HFFc6 (cell line): Measurements from ENCODE around the gene PSMD6. TPM values are rescaled to one million over a fixed set of nuclear protein-coding genes. Genes with fewer than 3 reads are reported as not detected.

Experiments
- DNase-seq: peaks from one replicate; pipeline ENCODE4 v3.0.0-alpha.2; 2018
- H3K27ac Mint-ChIP-seq: 2 replicates; pipeline ENCODE4 v1.8.0; 2020; ENCODE audit warnings: mild to moderate bottlenecking, mixed read lengths
- H3K27me3 Mint-ChIP-seq: 2 replicates; pipeline ENCODE4 v1.8.0; 2021; ENCODE audit warnings: mild to moderate bottlenecking, moderate library complexity, mixed read lengths; ENCODE audit not compliant: insufficient read depth
- H3K36me3 Mint-ChIP-seq: 2 replicates; pipeline ENCODE4 v1.8.0; 2021; ENCODE audit warnings: low read depth, mixed read lengths
- H3K4me1 Mint-ChIP-seq: 2 replicates; pipeline ENCODE4 v1.8.0; 2020; ENCODE audit warnings: low read depth, mixed read lengths
- H3K4me3 Mint-ChIP-seq: 2 replicates; pipeline ENCODE4 v1.8.0; 2020; ENCODE audit warnings: mild to moderate bottlenecking, moderate library complexity, mixed read lengths
- H3K9me3 Mint-ChIP-seq: 2 replicates; pipeline ENCODE4 v1.8.0; 2020; ENCODE audit warnings: mild to moderate bottlenecking, mixed read lengths
- total RNA-seq, 6 experiments: library from RNA; stranded (reverse); fragmentation: NEBNext Ultra II Directional; extraction: Animal tissue kit (Norgen Biotek cat#: 25700); gene quantifications; 2 replicates in 1 of 6; 3 replicates in 5 of 6; pipeline ENCODE4 v1.2.3, GENCODE V29; 2021
- TF ChIP-seq, protein P1 (sequence below): fragments of 200-600 bp; sonication (generic); IDR thresholded peaks from 2 replicates; pipeline ENCODE4 v1.5.0; 2021; ENCODE audit warnings: antibody characterized with exemption, mild to moderate bottlenecking

Gene PSMD6
- total RNA-seq, 6 experiments from 2014 or later = 101 to 123 (median 113) TPM

- DNase-seq = no peak
- no peak overlapping the region for H3K27ac Mint-ChIP-seq
- no peaks in the 10 kb centered on the region for H3K27me3 Mint-ChIP-seq
- TF ChIP-seq, protein P1, sequence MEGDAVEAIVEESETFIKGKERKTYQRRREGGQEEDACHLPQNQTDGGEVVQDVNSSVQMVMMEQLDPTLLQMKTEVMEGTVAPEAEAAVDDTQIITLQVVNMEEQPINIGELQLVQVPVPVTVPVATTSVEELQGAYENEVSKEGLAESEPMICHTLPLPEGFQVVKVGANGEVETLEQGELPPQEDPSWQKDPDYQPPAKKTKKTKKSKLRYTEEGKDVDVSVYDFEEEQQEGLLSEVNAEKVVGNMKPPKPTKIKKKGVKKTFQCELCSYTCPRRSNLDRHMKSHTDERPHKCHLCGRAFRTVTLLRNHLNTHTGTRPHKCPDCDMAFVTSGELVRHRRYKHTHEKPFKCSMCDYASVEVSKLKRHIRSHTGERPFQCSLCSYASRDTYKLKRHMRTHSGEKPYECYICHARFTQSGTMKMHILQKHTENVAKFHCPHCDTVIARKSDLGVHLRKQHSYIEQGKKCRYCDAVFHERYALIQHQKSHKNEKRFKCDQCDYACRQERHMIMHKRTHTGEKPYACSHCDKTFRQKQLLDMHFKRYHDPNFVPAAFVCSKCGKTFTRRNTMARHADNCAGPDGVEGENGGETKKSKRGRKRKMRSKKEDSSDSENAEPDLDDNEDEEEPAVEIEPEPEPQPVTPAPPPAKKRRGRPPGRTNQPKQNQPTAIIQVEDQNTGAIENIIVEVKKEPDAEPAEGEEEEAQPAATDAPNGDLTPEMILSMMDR = no peak
- H3K9me3 Mint-ChIP-seq = no peaks in the 10 kb centered on the region
- H3K4me3 Mint-ChIP-seq = no peak overlapping the region
- no peaks in the 10 kb centered on the region for H3K36me3 Mint-ChIP-seq
- peaks cover 27% of the 10 kb centered on the region for H3K4me1 Mint-ChIP-seq
These were observed 23.3 kb upstream of the PSMD6 start for GRCh38 chr3:64046592-64046991.

GRCh38 chr3:64042952-64043351 is 19.7 kb upstream of the PSMD6 start:
- Mint-ChIP-seq H3K9me3 (no peaks in the 10 kb centered on the region), H3K36me3 (no peaks in the 10 kb centered on the region), H3K27ac (no peak overlapping the region), H3K4me3 (no peak overlapping the region), H3K4me1 (peaks cover 14% of the 10 kb centered on the region), H3K27me3 (no peaks in the 10 kb centered on the region; the same call in 1 of the 2 replicates)
- TF ChIP-seq, protein P1 = no peak
- DNase-seq = no peak

GRCh38 chr3:64039981-64040733 is 16.9 kb upstream of the PSMD6 start:
- TF ChIP-seq, protein P1 = no peak
- H3K9me3 Mint-ChIP-seq = no peaks in the 10 kb centered on the region
- no peaks in the 10 kb centered on the region for H3K36me3 Mint-ChIP-seq
- no peaks in the 10 kb centered on the region; the same call in 1 of the 2 replicates for H3K27me3 Mint-ChIP-seq
- H3K4me1 Mint-ChIP-seq = peaks cover 7% of the 10 kb centered on the region
- no peak overlapping the region for H3K4me3 Mint-ChIP-seq
- DNase-seq = no peak
- no peak overlapping the region for H3K27ac Mint-ChIP-seq

DNA sequence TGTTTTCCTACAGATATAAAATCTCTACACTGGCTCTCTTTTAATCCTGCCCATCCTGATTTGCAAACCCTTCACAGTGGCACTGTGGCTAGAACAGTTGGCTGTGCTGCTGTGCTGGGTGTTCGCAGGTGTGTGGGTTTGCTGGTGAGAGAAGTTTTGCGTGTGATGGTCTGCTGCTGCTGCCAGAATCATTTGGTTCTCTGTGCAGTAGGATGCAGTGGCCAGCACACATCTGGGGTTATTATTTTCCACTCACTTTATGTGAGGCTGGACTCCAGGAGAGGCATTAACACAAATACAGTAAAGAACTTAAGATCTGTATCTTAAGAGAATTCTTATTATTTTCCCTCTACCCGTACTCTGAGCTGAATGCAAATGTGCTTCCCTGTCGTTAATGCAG is 16.0 kb upstream of the PSMD6 start:
- peaks cover 3% of the 10 kb centered on the region for H3K9me3 Mint-ChIP-seq
- H3K27ac Mint-ChIP-seq = no peak overlapping the region
- TF ChIP-seq, protein P1 = no peak
- no peak overlapping the region for H3K4me3 Mint-ChIP-seq
- peaks cover 7% of the 10 kb centered on the region for H3K4me1 Mint-ChIP-seq
- DNase-seq = no peak
- H3K36me3 Mint-ChIP-seq = peaks cover 3% of the 10 kb centered on the region
- no peaks in the 10 kb centered on the region; the same call in 1 of the 2 replicates for H3K27me3 Mint-ChIP-seq

DNA sequence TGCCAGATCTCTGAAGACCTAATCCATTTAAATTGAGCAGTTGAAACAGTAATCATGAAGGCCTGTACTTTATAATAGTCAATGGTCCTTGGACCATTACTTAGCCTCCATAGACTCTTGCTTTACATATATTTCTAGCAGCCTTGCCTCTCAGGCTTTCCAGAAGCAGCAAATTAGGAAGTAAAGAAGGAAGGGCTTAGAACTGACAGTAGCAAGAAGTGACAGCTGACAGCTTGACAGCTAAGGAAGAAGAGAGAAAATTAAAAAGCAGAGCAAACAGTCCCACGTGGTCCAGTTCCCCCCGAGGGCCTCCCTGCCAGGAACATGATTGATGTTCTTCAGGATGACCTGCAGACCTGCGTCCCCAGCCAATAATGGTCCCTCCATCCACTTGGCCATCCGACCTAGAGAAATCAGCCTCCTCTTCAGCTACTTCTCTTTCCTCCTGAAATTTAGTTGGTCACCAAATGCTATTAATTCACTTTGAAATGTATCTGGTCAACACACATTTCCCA is 15.0 kb upstream of the PSMD6 start:
- H3K9me3 Mint-ChIP-seq = peaks cover 8% of the 10 kb centered on the region
- no peak overlapping the region for H3K27ac Mint-ChIP-seq
- no peak overlapping the region for H3K4me3 Mint-ChIP-seq
- peaks cover 10% of the 10 kb centered on the region for H3K36me3 Mint-ChIP-seq
- no peak for DNase-seq
- TF ChIP-seq, protein P1 = no peak
- H3K27me3 Mint-ChIP-seq = no peaks in the 10 kb centered on the region; the same call in 1 of the 2 replicates
- peaks cover 7% of the 10 kb centered on the region for H3K4me1 Mint-ChIP-seq
